ENCODE data around the gene HOXA13.

GRCh38 chr7:27200761-27201579 is 1.1 kb upstream of the HOXA13 start:
- TF ChIP-seq, protein P1, sequence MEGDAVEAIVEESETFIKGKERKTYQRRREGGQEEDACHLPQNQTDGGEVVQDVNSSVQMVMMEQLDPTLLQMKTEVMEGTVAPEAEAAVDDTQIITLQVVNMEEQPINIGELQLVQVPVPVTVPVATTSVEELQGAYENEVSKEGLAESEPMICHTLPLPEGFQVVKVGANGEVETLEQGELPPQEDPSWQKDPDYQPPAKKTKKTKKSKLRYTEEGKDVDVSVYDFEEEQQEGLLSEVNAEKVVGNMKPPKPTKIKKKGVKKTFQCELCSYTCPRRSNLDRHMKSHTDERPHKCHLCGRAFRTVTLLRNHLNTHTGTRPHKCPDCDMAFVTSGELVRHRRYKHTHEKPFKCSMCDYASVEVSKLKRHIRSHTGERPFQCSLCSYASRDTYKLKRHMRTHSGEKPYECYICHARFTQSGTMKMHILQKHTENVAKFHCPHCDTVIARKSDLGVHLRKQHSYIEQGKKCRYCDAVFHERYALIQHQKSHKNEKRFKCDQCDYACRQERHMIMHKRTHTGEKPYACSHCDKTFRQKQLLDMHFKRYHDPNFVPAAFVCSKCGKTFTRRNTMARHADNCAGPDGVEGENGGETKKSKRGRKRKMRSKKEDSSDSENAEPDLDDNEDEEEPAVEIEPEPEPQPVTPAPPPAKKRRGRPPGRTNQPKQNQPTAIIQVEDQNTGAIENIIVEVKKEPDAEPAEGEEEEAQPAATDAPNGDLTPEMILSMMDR (IDR thresholded peaks at IDR 0.05 in 4 of 5, conservative IDR thresholded peaks at IDR 0.05 in 1 of 5) = no peak
- TF ChIP-seq POLR2A (IDR thresholded peaks at IDR 0.05) = no peak
